ENCODE measurements around the gene RANGRF. TPM values are rescaled to one million over a fixed set of nuclear protein-coding genes. Genes with fewer than 3 reads are reported as not detected.

Gene RANGRF
- total RNA-seq, 1 donor from 2014 or later = 19.8 TPM

GRCh38 chr17:8285270-8286181 lies 2.9 kb upstream of the RANGRF start:
- H3K9me3 Mint-ChIP-seq (ENCODE audit: low read depth) = no peaks in the 10 kb centered on the region
- DNase-seq (ENCODE audit: low spot score) = no peak
- no peaks in the 10 kb centered on the region for H3K27me3 Mint-ChIP-seq (ENCODE audit: low read depth)

GRCh38 chr17:8287651-8288335 lies 677 bp upstream of the RANGRF start:
- H3K9me3 Mint-ChIP-seq (ENCODE audit: low read depth) = no peaks in the 10 kb centered on the region
- H3K4me1 Mint-ChIP-seq (ENCODE audit: low read depth) = peaks cover 23% of the 10 kb centered on the region
- peak overlapping the region; percentile 96 for H3K27ac Mint-ChIP-seq (ENCODE audit: unreplicated experiment)
- H3K36me3 Mint-ChIP-seq (ENCODE audit: low read depth) = peaks cover 2% of the 10 kb centered on the region
- no peak for DNase-seq (ENCODE audit: low spot score)
- H3K4me3 Mint-ChIP-seq (ENCODE audit: unreplicated experiment) = peak overlapping the region; percentile 93
- H3K27me3 Mint-ChIP-seq (ENCODE audit: low read depth) = no peaks in the 10 kb centered on the region
- TF ChIP-seq CTCF (IDR thresholded peaks at IDR 0.05) = no peak

More at GRCh38 chr17:8285270-8286181, 2.9 kb upstream of the RANGRF start:
- Mint-ChIP-seq H3K4me3 (ENCODE audit: unreplicated experiment) (no peak overlapping the region), H3K36me3 (ENCODE audit: low read depth) (peaks cover 2% of the 10 kb centered on the region), H3K4me1 (ENCODE audit: low read depth) (peaks cover 23% of the 10 kb centered on the region), H3K27ac (ENCODE audit: unreplicated experiment) (peak overlapping the region; percentile 41)
- no peak for TF ChIP-seq CTCF (IDR thresholded peaks at IDR 0.05)

- Mint-ChIP-seq H3K4me1 (ENCODE audit: low read depth) (peaks cover 26% of the 10 kb centered on the region), H3K9me3 (ENCODE audit: low read depth) (no peaks in the 10 kb centered on the region), H3K36me3 (ENCODE audit: low read depth) (peaks cover 2% of the 10 kb centered on the region), H3K4me3 (ENCODE audit: unreplicated experiment) (peak overlapping the region; percentile 93), H3K27ac (ENCODE audit: unreplicated experiment) (peak overlapping the region; percentile 96), H3K27me3 (ENCODE audit: low read depth) (no peaks in the 10 kb centered on the region)
- TF ChIP-seq CTCF (IDR thresholded peaks at IDR 0.05) = no peak
- no peak for DNase-seq (ENCODE audit: low spot score)
Observed at GRCh38 chr17:8289103-8289397, 580 bp downstream of the RANGRF start.

- H3K36me3 Mint-ChIP-seq (ENCODE audit: low read depth) = peaks cover 2% of the 10 kb centered on the region
- DNase-seq (ENCODE audit: low spot score) = no peak
- H3K27me3 Mint-ChIP-seq (ENCODE audit: low read depth) = no peaks in the 10 kb centered on the region
- no peaks in the 10 kb centered on the region for H3K9me3 Mint-ChIP-seq (ENCODE audit: low read depth)
- TF ChIP-seq CTCF (IDR thresholded peaks at IDR 0.05) = no peak
- H3K4me1 Mint-ChIP-seq (ENCODE audit: low read depth) = peaks cover 32% of the 10 kb centered on the region
- H3K4me3 Mint-ChIP-seq (ENCODE audit: unreplicated experiment) = peak overlapping the region; percentile 93
- H3K27ac Mint-ChIP-seq (ENCODE audit: unreplicated experiment) = peak overlapping the region; percentile 57
Observed at GRCh38 chr17:8290043-8290442, 1.6 kb downstream of the RANGRF start.

GRCh38 chr17:8292639-8293395 lies 4.3 kb downstream of the RANGRF start:
- peaks cover 2% of the 10 kb centered on the region for H3K36me3 Mint-ChIP-seq (ENCODE audit: low read depth)
- H3K9me3 Mint-ChIP-seq (ENCODE audit: low read depth) = no peaks in the 10 kb centered on the region
- no peak for DNase-seq (ENCODE audit: low spot score)
- H3K27me3 Mint-ChIP-seq (ENCODE audit: low read depth) = no peaks in the 10 kb centered on the region
- no peak overlapping the region for H3K4me3 Mint-ChIP-seq (ENCODE audit: unreplicated experiment)
- H3K4me1 Mint-ChIP-seq (ENCODE audit: low read depth) = peaks cover 35% of the 10 kb centered on the region
- no peak for TF ChIP-seq CTCF (IDR thresholded peaks at IDR 0.05)
- no peak overlapping the region for H3K27ac Mint-ChIP-seq (ENCODE audit: unreplicated experiment)
